K562 (cell line): ENCODE results near the gene AKNA. TPM values are rescaled to one million over a fixed set of nuclear protein-coding genes. Genes with fewer than 3 reads are reported as not detected.

Source experiments
- ATAC-seq: fragments of 200-7000 bp; cut with Tn5 transposase; 3 replicates; pipeline ENCODE4 v1.9.1; 2020; ENCODE audit warnings: moderate library complexity
- BruUV-seq: library from RNA; stranded (reverse); fragments of 400-500 nt; replicated peaks from 2 replicates; lab custom pipeline; 2021; lab: Mats Ljungman, UMichigan
- CTCF ChIA-PET: fragments of 300-600 bp; formaldehyde crosslinking; extraction: SDS; loops from one replicate; lab custom pipeline; 2021; ENCODE audit warnings: low intra/inter-chr PET ratio; lab: Yijun Ruan, JAX
- POLR2A ChIA-PET: fragments of 300-600, 350-650 bp; sonication (Branson Sonifier 250); formaldehyde crosslinking; extraction: SDS; loops from one replicate; lab custom pipeline; 2021; ENCODE audit warnings: antibody characterized with exemption, inconsistent platforms; lab: Yijun Ruan, JAX
- DNase-seq, 4 experiments: peaks; one replicate each; pipeline versions ENCODE4 v3.0.0 to v3.0.0-alpha.2; 2011 to 2018; ENCODE audit warnings: low spot score in 3 of 4, mixed read lengths in 3 of 4; ENCODE audit errors: extremely low read depth in 1 of 4
- FAIRE-seq: peaks from 2 replicates; lab custom pipeline; 2011; peaks lifted over from hg19 to GRCh38; lab: Jason Lieb, UNC
- H2AFZ ChIP-seq: 2 replicates; pipeline ENCODE4 v1.6.0; 2011; ENCODE audit warnings: low read depth, low read length, control low read depth, inconsistent platforms
- H3K27ac ChIP-seq: fragments of 200-600 bp; 3 replicates; pipeline ENCODE4 v1.8.0; 2011; ENCODE audit warnings: low read depth, mild to moderate bottlenecking, control low read depth, inconsistent platforms, low read length, moderate library complexity, mixed read lengths; ENCODE audit errors: extremely low read depth
- H3K27me3 ChIP-seq, 2 experiments: fragments of 300-600 bp in 1 of 2; 2 replicates in 1 of 2; 3 replicates in 1 of 2; pipeline versions ENCODE4 v1.6.0 to v1.8.0; 2011; ENCODE audit warnings: inconsistent platforms in 2 of 2, low read length in 2 of 2, mild to moderate bottlenecking in 1 of 2, mixed read lengths in 1 of 2, moderate library complexity in 1 of 2; ENCODE audit not compliant: control insufficient read depth in 2 of 2, insufficient read depth in 2 of 2
- H3K36me3 ChIP-seq: fragments of 300-600 bp; 3 replicates; pipeline ENCODE4 v1.8.0; 2011; ENCODE audit warnings: mild to moderate bottlenecking, low read length, inconsistent platforms; ENCODE audit not compliant: control insufficient read depth, insufficient read depth
- H3K4me1 ChIP-seq, 2 experiments: fragments of 200-600 bp in 1 of 2; replicated peaks in 1 of 2; 2 replicates in 1 of 2; 3 replicates in 1 of 2; pipeline versions ENCODE4 v1.5.1 to v1.8.0; 2011; ENCODE audit warnings: inconsistent platforms in 2 of 2, low read length in 2 of 2, mild to moderate bottlenecking in 1 of 2, mixed read lengths in 1 of 2, moderate library complexity in 1 of 2; ENCODE audit not compliant: control insufficient read depth in 2 of 2, insufficient read depth in 2 of 2
- H3K4me2 ChIP-seq: 2 replicates; pipeline ENCODE4 v1.6.1; 2011; ENCODE audit warnings: low read length, control low read depth, inconsistent platforms, mixed read lengths; ENCODE audit not compliant: insufficient read depth
- H3K4me3 ChIP-seq: fragments of 200-600 bp; sonication (generic), shearing (Covaris generic); 2 replicates; pipeline ENCODE4 v1.5.1; 2016; ENCODE audit warnings: control low read depth, inconsistent platforms
- H3K79me2 ChIP-seq: fragments of 200-600 bp; 3 replicates; pipeline ENCODE4 v1.8.0; 2011; ENCODE audit warnings: low read length, inconsistent platforms; ENCODE audit not compliant: control insufficient read depth, insufficient read depth
- H3K9ac ChIP-seq, 2 experiments: 2 replicates each; pipeline versions ENCODE4 v1.6.0 to v1.6.1; 2011; ENCODE audit warnings: low read depth in 2 of 2, low read length in 2 of 2, control low read depth in 1 of 2, inconsistent platforms in 1 of 2, mild to moderate bottlenecking in 1 of 2, mixed read lengths in 1 of 2; ENCODE audit not compliant: insufficient read depth in 1 of 2
- H3K9me1 ChIP-seq: one replicate; pipeline ENCODE4 v1.6.0; 2011; ENCODE audit warnings: inconsistent platforms, mild to moderate bottlenecking, low read length, moderate library complexity; ENCODE audit not compliant: control insufficient read depth, insufficient read depth
- H3K9me3 ChIP-seq: replicated peaks from 2 replicates; pipeline ENCODE4 v1.5.1; 2011; ENCODE audit warnings: low read depth, low read length, inconsistent platforms; ENCODE audit not compliant: control insufficient read depth, insufficient read depth
- H4K20me1 ChIP-seq: replicated peaks from 2 replicates; pipeline ENCODE4 v1.6.1; 2011; ENCODE audit warnings: low read length, inconsistent platforms, mixed read lengths; ENCODE audit not compliant: control insufficient read depth, insufficient read depth
- CBX3 ChIP-seq, 2 experiments: IDR thresholded peaks; 1 replicate in 1 of 2; 2 replicates in 1 of 2; pipeline ENCODE4 v1.6.1; 2012; ENCODE audit warnings: inconsistent platforms in 2 of 2, low read length in 2 of 2, borderline replicate concordance in 1 of 2, control low read depth in 1 of 2
- SP2 ChIP-seq: IDR thresholded peaks from 2 replicates; pipeline ENCODE4 v1.6.1; 2011; ENCODE audit warnings: mild to moderate bottlenecking, low read depth, low read length, moderate library complexity; ENCODE audit not compliant: poor library complexity, severe bottlenecking; ENCODE audit errors: extremely low read depth
- ZNF24 ChIP-seq: fragments of 450-650 bp; IDR thresholded peaks from 2 replicates; pipeline ENCODE4 v1.6.1; 2016
- WGBS: fragments of 100-300 bp; shearing (Covaris generic); methylation state at CpG from one replicate; pipeline ENCODE4 v1.1.6; 2016; ENCODE audit warnings: low coverage, mixed read lengths; ENCODE audit not compliant: insufficient coverage; ENCODE audit errors: missing lambda C conversion rate; 5-methylcytosine and 5-hydroxymethylcytosine counted together
- in situ Hi-C: fragments of 300-500 bp; cut with MboI; formaldehyde crosslinking; loops from 4 replicates; pipeline ENCODE4 v1.15.0; 2018; ENCODE audit warnings: inconsistent platforms, mixed read lengths
- intact Hi-C: fragments of 100-400 bp; cut with micrococcal nuclease; formaldehyde crosslinking; loops from 2 replicates; pipeline ENCODE4 v1.14.2; 2022
- polyA plus RNA-seq, 8 experiments: library from polyadenylated mRNA; depleted of rRNA in 4 of 8; stranded (reverse) in 5 of 8; unstranded in 3 of 8; fragments of >200 nt; fragmentation: Nextera tagmentation in 2 of 8; fragmentation: Illumina TruSeq in 1 of 8; extraction: Ambion mirVana in 2 of 8; extraction: Trizol in 1 of 8; gene quantifications; 2 replicates each; pipeline versions ENCODE4 v1.2.1 to v1.2.3, GENCODE V29; 2011 to 2014; ENCODE audit warnings: inconsistent platforms in 1 of 8, missing spikeins in 1 of 8
- total RNA-seq, 7 experiments: library from RNA; depleted of rRNA in 6 of 7; stranded (reverse); fragments of >200 nt in 6 of 7; fragmentation: Illumina TruSeq in 2 of 7; extraction: Trizol in 2 of 7; gene quantifications; 2 replicates each; pipeline versions ENCODE4 v1.2.1 to v1.2.3, GENCODE V29; 2011 to 2021; ENCODE audit warnings: low replicate concordance in 1 of 7

Gene AKNA
- total and polyA plus RNA-seq, 9 of the 15 experiments (the other 6 are each of a cell fraction or from before 2014, with no cell fraction given) = 0.29 to 20.5 (median 3.9) TPM

GRCh38 chr9:114345493-114346065, 42.2 kb downstream of the AKNA start:
- CTCF ChIA-PET = no interaction called here
- Histone ChIP-seq H3K9me3 (no peaks in the 10 kb centered on the region), H3K4me1 (peaks cover 13 to 14% of the 10 kb centered on the region in 2 experiments; a peak in 4 of 5 replicates)
- in situ Hi-C loops = no loop called here
- no peak for TF ChIP-seq CBX3 (IDR thresholded peaks at IDR 0.05; ENCODE audit: borderline replicate concordance in 1 of 2, low read length in 2 of 2)
- TF ChIP-seq ZNF24 = peak; percentile 89
- TF ChIP-seq, all 486 proteins: peak for 1
- H3K36me3 ChIP-seq = peaks cover 20% of the 10 kb centered on the region; the same call in 2 of the 3 replicates
- POLR2A ChIA-PET = interaction anchor here (0.6 to 0.8 kb wide), 2 partner anchors 42 to 284 kb away, joined by 3 to 5 read pairs; no protein-coding TSS in a partner anchor
- no peak for FAIRE-seq
- 0 out of 2 replicates have a peak, but pooled peaks cover 4% of the 10 kb centered on the region for H4K20me1 ChIP-seq
- BruUV-seq = no TSS peak
- DNase-seq = no peak
- H3K9ac ChIP-seq = no peak overlapping the region
- no peak overlapping the region for H3K4me2 ChIP-seq
- intact Hi-C loops = no loop called here
- H3K27me3 ChIP-seq = no peaks in the 10 kb centered on the region
- ATAC-seq = no peak
- H3K4me3 ChIP-seq = no peak overlapping the region
- no peaks in the 10 kb centered on the region for H3K9me1 ChIP-seq
- no peaks in the 10 kb centered on the region for H3K79me2 ChIP-seq
- no peak overlapping the region for H2AFZ ChIP-seq
- WGBS = 72% methylated on average over 7 of the region's 7 CpGs
- H3K27ac ChIP-seq = no peak overlapping the region

- Histone ChIP-seq H3K36me3 (peaks cover 18% of the 10 kb centered on the region; the same call in 2 of the 3 replicates), H3K27me3 (no peaks in the 10 kb centered on the region), H3K4me3 (no peak overlapping the region), H3K79me2 (no peaks in the 10 kb centered on the region), H3K4me1 (peaks cover 10 to 14% of the 10 kb centered on the region in 2 experiments; a peak in 4 of 5 replicates), H2AFZ (no peak overlapping the region), H3K9ac (no peak overlapping the region), H3K9me3 (no peaks in the 10 kb centered on the region), H3K4me2 (no peak overlapping the region), H4K20me1 (0 out of 2 replicates have a peak, but pooled peaks cover 4% of the 10 kb centered on the region), H3K27ac (no peak overlapping the region), H3K9me1 (no peaks in the 10 kb centered on the region)
- intact Hi-C loops = no loop called here
- POLR2A ChIA-PET = interaction anchor here (0.6 to 1.3 kb wide), 2 partner anchors 10 to 42 kb away, joined by 3 read pairs; no protein-coding TSS in a partner anchor
- TF ChIP-seq SP2 = no peak
- ATAC-seq (no peak), FAIRE-seq (no peak), DNase-seq (no peak)
- CTCF ChIA-PET = no interaction called here
- 52% methylated on average over 3 of the region's 3 CpGs for WGBS
- no TSS peak for BruUV-seq
- in situ Hi-C loops = no loop called here
Measured at GRCh38 chr9:114344692-114345091, 43.1 kb downstream of the AKNA start.
